ENCODE results near the gene KLHDC7B.

Gene KLHDC7B

DNA sequence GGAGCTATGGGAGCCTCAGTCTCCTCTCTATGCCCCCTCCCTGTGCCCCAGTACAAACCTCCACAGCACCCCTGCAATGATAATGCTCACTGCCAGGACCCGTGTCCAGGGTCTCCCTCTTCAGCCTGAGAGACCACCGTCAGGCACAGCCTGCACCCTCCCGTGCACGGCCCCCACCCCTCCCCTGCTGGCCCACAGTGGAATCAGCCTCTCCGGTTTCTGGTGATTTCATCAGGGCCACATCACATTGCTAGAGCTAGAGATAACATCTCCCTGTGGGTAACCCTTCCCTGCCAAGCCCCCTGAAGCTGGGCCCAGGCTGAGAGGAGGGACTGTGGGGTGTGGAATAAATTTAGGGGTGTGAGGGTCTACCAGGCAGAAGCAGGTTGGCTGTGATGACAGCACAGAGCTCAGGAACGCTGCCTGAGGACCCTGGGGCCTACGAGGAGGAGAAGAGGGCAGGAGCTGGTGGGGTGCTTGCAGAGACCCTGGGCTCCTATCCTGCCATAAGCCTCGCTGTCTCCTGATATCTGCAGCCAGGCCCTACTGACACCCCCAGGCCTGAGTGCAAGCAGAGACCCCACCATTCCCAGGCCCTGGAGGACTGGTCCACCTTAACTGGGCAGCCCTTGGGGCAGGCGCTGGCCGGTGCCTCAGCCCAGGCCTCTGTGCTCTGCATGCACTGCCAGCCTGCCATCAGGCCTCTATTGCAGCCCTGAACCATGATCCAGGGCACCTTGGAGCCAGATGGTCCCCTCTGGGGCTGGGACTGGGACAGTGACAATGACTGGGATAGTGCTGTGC, at the start of gene KLHDC7B:
KLHDC7B (plus strand) TSS at position 378 of the 804 bp plus-strand sequence; CDS start at position 723, 345 bp downstream.
- TF ChIP-seq, protein P1, sequence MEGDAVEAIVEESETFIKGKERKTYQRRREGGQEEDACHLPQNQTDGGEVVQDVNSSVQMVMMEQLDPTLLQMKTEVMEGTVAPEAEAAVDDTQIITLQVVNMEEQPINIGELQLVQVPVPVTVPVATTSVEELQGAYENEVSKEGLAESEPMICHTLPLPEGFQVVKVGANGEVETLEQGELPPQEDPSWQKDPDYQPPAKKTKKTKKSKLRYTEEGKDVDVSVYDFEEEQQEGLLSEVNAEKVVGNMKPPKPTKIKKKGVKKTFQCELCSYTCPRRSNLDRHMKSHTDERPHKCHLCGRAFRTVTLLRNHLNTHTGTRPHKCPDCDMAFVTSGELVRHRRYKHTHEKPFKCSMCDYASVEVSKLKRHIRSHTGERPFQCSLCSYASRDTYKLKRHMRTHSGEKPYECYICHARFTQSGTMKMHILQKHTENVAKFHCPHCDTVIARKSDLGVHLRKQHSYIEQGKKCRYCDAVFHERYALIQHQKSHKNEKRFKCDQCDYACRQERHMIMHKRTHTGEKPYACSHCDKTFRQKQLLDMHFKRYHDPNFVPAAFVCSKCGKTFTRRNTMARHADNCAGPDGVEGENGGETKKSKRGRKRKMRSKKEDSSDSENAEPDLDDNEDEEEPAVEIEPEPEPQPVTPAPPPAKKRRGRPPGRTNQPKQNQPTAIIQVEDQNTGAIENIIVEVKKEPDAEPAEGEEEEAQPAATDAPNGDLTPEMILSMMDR (IDR thresholded peaks at IDR 0.05; ENCODE audit: low read depth, low read length) = peak; percentile 22
- TF ChIP-seq, protein P2, sequence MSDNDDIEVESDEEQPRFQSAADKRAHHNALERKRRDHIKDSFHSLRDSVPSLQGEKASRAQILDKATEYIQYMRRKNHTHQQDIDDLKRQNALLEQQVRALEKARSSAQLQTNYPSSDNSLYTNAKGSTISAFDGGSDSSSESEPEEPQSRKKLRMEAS (IDR thresholded peaks at IDR 0.05; ENCODE audit: low read depth, low read length) = no peak
- no peak within 1 kb of the TSS for H3K4me3 ChIP-seq (ENCODE audit: low read depth, low read length)

DNA sequence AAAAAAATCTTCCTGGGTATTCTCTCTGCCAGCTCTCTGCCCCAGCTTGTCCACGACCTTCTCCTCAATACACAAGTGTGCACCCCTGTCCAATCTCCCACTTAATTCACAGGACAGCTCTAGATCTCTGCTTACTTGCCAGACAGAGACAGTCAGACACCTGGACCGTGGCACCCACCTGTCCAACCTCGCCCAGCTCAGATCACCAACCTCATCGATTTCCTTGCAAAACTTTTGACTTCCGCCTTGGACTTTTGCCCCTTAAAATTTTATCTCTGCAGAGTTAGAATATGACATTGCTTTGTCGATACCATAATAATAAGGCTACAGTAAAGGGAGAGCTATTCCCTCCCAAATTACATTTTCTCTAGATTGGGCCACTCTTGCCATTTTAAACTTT, 48.6 kb upstream of the KLHDC7B start:
- DNase-seq (ENCODE audit: low read depth) = no peak
- H3K4me3 ChIP-seq (ENCODE audit: low read depth, low read length) = no peak overlapping the region
- no peak for TF ChIP-seq MYC (IDR thresholded peaks at IDR 0.05; ENCODE audit: low read depth, low read length)
- TF ChIP-seq, protein P2 (IDR thresholded peaks at IDR 0.05; ENCODE audit: low read depth, low read length) = no peak
- TF ChIP-seq, protein P1 (IDR thresholded peaks at IDR 0.05; ENCODE audit: low read depth, low read length) = no peak

More for the DNA sequence above, at the start of gene KLHDC7B:
- peak; percentile 60 for DNase-seq (ENCODE audit: low read depth)

DNA sequence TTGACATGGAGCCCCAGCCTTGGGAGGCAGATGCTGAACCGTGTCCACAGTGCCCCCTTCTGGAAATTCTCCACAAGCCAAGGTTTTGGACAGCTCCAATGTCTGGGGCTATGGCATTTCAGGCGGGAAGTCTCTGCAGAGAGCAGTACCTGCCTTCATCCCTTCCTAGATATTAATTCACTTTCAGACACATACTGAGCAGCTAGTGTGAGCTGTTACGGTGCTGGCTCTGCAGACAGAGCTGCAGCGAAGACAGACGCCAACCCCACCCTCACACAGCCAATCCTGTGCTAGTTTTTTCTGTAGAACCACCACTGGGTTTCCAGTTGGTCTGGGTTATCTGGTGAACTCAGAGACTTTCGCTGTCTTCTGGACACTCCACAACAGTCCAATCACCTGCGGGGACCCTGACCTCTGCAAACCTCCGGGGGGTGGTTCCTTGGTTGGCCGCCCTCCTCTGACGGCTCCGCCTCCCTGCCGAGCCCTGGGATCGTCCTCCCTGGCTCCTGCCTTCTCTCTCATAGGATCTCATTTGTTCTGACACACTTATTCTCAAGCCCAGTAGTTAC, 47.3 kb upstream of the KLHDC7B start:
- TF ChIP-seq POLR2A (IDR thresholded peaks at IDR 0.05; ENCODE audit: extremely low read depth, insufficient read length) = no peak
- TF ChIP-seq, protein P1 (IDR thresholded peaks at IDR 0.05; ENCODE audit: low read depth, low read length) = peak; percentile 61
- H3K4me3 ChIP-seq (ENCODE audit: low read depth, low read length) = no peak overlapping the region
- DNase-seq (ENCODE audit: low read depth) = peak; percentile 77

DNA sequence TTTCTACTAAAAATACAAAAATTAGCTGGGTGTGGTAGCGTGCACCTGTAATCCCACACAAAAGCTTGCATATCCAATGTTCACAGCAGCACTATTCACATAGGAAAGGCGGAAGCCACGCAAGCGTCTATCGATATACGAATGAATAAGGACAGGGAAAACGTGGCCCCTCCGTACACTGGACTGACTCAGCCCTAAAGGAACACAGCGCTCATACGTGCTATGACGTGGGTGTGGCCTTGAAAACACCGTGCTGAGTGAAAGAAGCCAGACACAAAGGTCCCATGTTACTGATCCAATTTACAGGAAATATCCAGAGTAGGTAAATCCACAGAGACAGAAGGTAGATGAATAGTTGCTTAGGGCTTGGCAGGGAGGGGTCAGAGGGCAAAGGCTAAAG, 45.2 kb upstream of the KLHDC7B start:
- TF ChIP-seq POLR2A (IDR thresholded peaks at IDR 0.05; ENCODE audit: extremely low read depth, insufficient read length) = no peak
- TF ChIP-seq, protein P1 (IDR thresholded peaks at IDR 0.05; ENCODE audit: low read depth, low read length) = no peak
- no peak for TF ChIP-seq MYC (IDR thresholded peaks at IDR 0.05; ENCODE audit: low read depth, low read length)
- TF ChIP-seq, protein P2 (IDR thresholded peaks at IDR 0.05; ENCODE audit: low read depth, low read length) = no peak
- DNase-seq (ENCODE audit: low read depth) = no peak
- no peak overlapping the region for H3K4me3 ChIP-seq (ENCODE audit: low read depth, low read length)

DNA sequence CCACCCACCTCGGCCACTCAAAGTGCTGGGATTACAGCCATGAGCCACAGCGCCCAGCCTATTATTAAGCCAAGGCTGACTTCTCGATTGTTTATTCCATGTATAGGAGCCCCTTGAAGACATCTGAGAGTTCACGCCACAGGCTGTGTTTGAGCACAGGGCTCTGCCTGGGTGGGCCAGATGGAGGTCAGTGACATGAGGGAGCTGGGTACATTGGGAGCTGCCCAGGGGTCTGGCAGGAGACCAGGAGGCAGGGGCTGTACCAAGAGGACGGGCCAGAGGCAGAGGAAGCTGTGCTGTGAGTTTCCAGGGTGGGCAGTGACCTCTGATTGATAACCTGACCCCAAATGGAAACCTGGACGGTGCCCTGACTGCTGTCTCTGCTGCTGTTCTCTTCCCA, 43.6 kb upstream of the KLHDC7B start:
- DNase-seq (ENCODE audit: low read depth) = no peak

More for the DNA sequence above, 43.6 kb upstream of the KLHDC7B start:
- TF ChIP-seq, protein P2 (IDR thresholded peaks at IDR 0.05; ENCODE audit: low read depth, low read length) = no peak
- no peak for TF ChIP-seq POLR2A (IDR thresholded peaks at IDR 0.05; ENCODE audit: extremely low read depth, insufficient read length)
- TF ChIP-seq MYC (IDR thresholded peaks at IDR 0.05; ENCODE audit: low read depth, low read length) = no peak
- TF ChIP-seq, protein P1 (IDR thresholded peaks at IDR 0.05; ENCODE audit: low read depth, low read length) = no peak
- H3K4me3 ChIP-seq (ENCODE audit: low read depth, low read length) = no peak overlapping the region

Data from NB4 (cell line).